GM15510 (cell line): ENCODE data around the gene ZMAT5.

Experiments
- POLR2A ChIP-seq: IDR thresholded peaks from 3 replicates; pipeline ENCODE4 v1.6.1; 2011; ENCODE audit warnings: borderline replicate concordance; ENCODE audit not compliant: insufficient read length; ENCODE audit errors: extremely low read depth

ZMAT5 gene

DNA sequence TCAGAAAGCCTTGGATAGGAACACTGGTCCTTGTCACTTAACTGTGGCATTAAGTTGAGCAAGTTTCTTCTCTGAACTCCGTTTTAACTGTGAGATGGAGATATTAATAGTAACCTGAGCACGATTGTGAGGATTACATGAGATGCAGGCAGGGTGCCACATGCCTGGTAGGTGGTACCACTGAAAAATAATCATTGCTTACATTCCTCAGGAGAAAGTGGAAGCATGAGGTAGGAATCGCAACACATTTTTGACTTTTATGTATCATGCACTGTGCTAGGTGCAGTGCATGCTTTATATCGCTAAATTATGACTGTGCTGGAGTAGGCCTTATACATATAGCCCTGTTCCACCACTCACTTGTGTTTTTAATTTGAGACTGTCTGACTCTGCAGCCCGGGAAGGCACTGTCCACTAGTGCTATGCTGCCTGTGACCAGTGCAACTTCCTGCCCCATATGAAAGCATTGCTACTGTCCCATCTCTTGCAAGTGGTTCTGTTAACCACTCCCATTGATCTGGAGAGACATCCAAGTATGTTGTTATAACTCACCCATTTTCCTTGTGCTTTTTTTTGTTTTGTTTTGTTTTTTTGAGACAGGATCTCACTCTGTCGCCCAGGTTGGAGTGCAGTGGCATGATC, 1.4 kb upstream of the ZMAT5 start:
- TF ChIP-seq POLR2A, result no peak

DNA sequence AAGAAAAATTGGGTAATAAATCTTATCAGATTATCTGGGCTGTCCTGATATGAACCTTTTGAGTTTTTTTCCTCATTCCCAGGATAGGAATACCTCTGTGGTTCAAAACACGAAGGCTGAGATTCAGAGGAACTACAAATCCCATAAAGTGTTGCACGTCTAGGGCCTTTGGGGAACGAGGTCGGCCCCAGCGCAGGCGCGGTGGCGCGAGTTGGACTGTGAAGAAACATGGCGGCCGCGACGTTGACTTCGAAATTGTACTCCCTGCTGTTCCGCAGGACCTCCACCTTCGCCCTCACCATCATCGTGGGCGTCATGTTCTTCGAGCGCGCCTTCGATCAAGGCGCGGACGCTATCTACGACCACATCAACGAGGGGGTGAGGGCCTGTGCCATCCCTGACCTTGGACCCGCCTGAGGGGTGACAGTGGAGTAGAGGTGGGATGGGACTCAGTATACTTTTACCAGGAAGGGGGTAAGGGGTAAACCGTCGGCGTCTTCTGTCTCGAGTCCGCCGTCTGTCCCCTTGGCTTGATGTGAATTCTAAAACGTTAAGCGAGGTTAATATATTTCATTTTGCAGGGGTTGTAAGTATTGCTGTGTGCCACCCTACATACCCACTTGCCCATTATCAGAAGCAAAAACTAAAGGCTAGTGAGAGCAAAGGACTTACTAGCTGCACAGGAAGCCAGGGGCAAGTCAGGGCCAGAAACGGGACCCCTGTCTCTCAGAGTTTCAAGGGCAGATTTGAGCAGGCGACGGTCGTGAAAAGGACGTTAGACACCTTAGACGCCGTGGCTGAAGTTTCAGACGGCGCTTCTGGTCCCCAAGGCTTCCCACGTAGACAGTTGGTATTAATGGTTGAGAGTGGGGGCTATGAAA, 604 bp upstream of the ZMAT5 start, which contains the start of gene UQCR10:
UQCR10 (plus strand) TSS at position 199 of the 881 bp plus-strand sequence; CDS start at position 229, 30 bp downstream.
- peak; percentile 81 for TF ChIP-seq POLR2A

DNA sequence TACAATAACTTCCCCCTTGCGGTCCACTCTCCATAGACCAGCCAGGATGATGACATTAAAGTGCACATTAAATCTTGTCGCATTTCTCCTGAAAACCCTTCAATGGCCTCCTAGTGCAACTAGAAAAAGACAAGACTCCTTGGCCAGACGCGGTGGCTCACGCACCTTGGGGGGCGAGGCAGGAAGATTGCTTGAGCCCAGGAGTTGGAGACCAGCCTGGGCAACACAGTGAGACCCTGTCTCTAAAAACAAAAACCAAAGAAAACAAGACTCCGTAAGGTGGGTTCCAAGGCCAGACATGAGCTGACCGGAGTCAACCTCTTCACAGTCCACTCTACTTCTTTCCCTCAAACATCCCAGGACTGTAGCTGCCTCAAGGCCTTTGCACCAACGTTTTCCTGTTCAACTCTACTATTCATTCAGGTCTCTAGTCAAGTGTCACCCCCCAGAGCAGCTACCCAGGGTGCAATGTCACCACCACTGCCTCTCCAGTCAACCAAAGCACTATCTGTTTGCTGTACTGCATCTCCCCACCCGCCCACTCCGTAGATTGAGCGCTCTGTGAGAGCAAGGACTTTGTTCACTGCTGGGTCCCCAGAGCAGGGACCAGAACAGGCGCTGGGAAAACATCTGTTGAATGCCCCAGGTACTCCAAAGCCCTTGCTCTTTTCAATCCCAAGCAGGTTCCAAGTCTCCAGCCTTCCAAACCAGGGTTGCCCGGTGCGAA, 739 bp downstream of the ZMAT5 start:
- TF ChIP-seq POLR2A, result no peak

DNA sequence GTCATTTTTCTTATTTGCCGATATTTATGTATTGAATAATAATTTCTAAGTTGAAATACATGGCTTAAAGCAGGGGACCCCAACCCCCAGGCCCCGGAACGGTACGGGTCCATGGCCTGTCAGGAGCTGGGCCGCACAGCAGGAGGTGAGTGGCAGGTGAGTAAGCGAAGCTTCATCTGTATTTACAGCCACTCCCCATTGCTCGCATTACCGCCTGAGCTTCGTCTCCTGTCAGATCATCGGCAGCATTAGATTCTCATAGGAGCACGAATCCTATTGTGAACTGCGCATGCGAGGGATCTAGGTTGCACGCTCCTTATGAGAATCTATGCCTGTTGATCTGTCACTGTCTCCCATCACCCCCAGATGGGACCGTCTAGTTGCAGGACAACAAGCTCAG, 4.5 kb downstream of the ZMAT5 start:
- TF ChIP-seq POLR2A, result no peak

DNA sequence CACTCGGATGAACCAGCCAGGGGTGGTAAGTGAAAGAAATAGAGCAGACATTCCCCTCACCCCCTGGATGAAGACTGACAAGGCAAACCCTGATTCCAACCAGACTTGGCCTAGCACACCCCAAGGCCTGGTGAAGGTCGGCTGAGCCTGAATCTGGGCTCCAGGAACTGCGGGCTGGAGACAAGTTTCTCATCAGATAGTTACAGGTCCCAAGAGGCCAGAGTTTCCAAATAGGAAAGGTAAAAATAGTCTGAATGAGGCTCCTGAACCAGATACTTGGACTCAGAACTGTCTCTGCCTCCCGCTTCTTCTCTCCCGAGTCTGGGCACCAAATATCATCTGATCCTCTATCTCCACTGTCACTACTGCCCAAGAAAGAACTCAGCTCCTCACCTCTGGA, 7.8 kb downstream of the ZMAT5 start:
- no peak for TF ChIP-seq POLR2A

DNA sequence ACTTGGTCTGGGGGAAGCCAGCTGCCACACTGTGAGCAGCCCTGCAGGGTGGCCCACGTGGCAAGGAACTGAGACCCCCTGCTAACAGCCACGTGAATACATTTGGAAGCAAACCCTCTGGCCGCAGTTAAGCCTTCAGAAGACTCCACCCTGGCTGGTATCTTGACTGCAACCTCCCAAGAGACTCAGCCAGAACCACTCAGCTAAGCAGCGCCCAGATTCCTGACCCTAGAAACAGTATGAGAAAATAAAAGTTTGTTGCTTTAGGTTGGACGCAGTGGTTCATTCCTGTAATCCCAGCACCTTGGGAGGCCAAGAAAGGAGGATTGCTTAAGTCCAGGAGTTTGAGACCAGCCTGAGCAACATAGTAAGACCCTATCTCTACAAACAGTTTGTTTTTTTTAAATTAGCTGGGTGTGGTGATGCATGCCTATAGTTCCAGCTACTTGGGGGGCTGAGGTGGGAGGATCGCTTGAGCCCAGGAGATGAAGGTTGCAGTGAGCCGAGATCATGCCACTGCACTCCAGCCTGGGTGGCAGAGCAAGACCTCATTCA, 8.7 kb downstream of the ZMAT5 start:
- TF ChIP-seq POLR2A, result no peak

DNA sequence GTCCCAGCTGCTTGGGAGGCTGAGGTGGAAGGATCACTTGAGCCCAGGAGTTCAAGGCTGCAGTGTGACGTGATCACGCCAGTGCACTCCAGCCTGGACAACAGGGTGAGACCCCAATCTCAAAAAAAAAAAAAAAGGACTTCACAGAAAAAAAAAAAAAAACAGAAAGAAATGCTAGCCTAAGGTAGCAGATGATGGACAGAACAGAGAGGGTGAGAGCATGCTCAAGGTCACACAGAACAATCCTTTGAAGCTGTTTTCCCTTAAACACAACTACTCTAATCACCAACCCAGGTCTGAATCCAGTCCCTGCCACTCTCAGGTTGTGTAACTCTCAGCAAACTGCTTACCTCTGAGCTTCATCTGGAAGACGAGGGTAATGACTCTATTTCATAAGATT, 9.7 kb downstream of the ZMAT5 start:
- TF ChIP-seq POLR2A, result no peak

DNA sequence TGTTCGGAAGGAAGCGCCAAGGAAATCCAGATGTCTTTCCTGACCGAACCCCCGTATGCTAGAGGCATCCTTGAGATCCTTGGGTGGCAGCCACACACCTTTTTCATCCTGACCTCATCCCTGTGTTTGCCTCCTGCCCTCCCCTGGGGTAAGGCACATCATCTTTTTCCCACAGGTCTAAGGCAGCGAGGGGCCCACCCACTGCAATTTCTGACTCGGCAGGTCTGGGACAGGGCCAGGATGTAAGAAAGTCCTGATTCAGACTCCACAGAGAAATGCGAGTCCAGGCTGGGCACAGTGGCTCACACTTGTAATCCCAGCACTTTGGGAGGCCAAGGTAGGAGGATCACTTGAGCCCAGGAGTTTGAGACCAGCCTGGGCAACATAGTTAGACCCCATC, 10.5 kb downstream of the ZMAT5 start:
- no peak for TF ChIP-seq POLR2A

DNA sequence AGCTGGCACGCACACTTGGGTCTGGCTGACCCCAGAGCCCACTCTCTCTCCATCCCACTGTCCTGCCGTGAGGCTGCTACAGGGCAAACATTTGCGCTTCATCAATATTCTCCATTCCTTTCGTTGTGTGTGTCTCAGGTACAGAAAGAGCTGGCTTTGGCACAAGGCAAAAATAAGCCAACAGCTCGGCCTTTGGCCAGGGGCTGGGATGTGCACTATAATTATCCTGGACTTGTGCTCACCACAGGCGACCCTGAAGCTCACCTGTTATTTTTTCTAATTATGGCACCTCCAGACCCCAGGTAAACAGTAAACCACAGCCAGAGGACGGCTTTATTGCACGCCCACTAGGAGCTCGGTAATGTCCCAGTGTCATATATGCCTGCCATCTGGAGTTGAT, 10.9 kb downstream of the ZMAT5 start:
- TF ChIP-seq POLR2A, result no peak

DNA sequence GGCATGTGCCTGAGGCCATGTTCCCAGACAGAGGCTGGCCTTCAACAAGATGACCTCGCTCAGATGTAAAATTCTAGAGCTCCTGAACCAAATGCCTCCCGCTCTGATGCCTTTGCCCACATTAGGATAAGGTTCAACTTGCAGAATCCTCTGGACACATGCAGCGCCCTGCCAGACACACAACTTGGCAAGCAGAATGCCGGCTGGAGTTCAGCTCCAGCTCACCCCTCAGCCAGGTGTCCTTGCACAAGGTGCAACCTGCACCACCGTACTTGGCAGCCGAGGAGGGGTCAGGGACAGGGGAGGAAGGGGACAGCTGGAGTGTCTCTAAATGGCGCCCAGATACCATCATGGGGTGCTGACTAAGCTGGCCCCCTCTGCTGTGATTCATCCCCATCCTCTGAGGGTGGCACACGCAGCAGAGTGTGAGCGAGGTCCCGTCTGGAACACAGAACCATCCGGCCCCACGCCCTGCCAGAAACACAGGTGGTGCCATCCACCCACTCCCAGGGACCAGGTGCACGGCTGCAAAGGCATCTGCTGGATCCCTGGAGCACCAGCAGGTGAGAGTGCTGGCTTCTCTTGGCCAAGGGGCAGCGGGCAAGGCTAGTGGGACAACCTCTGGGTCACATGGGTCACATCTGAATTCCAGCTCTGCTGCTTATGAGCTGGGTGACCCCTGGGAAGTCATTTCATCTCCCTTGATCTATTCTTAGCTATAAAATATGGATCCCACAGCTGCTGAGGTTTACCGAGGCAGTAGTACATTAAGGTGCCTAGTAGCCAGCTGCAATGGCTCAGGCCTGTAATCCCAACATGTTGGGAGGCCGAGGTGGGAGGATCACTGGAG, 12.8 kb downstream of the ZMAT5 start:
- no peak for TF ChIP-seq POLR2A

DNA sequence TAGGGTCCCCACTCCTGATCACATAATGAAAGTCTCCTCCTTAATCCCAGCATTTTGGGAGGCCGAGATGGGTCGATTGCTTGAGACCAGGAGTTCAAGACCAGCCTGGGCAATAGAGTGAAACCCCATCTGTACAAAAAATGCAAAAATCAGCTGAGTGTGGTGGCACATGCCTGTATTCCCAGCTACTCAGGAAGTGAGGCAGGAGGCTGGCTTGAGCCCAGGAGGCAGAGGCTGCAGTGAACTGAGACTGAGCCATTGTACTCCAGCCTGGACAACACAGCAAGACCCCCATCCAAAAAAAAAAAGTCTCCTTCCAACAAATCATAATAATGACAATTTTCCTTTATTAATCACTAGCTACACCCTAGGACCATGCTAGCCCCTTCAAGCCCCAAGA, 15.1 kb downstream of the ZMAT5 start:
- no peak for TF ChIP-seq POLR2A

DNA sequence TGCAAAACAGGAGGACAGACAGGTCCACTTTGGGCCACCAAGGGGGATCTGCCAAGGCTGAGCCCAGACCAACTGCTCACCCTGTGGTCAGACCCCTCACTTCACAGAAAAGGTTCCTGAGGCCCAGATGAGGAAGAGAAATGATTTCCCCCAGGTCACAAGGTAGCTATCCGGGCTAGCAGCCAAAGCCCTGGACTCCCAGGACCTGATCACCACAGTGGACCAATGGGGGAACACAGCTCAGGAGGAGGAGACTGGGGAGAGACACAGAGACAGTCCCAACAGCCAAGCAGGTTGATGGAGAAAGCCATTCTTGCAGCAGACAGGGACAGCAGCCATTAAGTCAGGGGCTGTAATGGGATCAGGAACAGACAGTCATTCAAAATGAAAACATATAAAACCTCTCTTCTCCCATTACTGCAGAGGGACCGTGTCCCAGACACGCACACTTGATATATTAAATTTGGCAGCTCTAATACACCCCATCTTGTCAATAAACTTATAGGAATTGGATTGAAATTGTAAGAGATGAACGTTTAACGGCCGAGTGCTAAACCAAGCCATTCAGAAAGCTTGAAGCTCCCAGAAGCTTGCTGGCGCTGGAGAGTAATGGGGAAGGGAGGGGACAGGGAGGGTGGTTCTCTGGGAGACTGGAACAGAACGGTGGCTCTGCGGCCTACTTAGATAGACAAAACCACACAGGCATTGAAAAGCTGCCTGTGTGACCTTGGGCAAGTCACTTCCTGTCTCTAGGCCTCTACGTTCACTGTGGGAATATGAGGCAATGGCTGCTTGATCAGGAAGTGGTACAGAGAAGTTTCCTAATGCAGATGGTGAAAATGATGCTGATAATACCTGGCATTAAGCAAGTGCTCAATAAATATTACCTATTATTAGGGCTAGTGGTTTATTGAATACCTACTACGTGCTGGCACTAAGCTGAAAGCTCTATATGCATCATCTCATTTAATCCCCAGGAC, 16.0 kb downstream of the ZMAT5 start:
- no peak for TF ChIP-seq POLR2A

DNA sequence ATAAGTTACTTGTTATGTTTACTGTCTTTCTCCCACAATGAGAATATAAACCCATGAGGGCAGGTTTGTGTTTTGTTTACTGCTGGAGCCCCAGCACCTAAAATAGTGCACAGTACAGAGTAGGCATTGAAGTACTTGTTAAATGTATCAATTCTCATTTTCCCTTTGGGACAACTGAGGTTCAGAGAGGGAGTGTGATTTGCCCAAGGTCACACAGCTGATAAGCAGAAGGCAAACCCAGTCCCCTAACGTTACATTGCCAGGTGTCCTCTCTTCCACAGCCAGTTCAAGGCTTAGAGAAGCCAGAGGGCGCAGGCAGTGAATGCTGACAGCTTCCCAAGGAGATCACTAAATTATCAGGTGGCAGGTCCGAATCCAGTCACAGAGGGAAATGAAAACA, 16.8 kb downstream of the ZMAT5 start:
- no peak for TF ChIP-seq POLR2A
